Ishikawa (cell line): ENCODE measurements around the gene KCNJ13.

Experiments
- CEBPB ChIP-seq: IDR thresholded peaks from 2 replicates; pipeline ENCODE4 v1.6.1; 2012
- EGR1 ChIP-seq: IDR thresholded peaks from 2 replicates; pipeline ENCODE4 v1.6.1; 2012
- EP300 ChIP-seq: IDR thresholded peaks from 2 replicates; pipeline ENCODE4 v1.6.1; 2012; ENCODE audit warnings: borderline replicate concordance
- RAD21 ChIP-seq: IDR thresholded peaks from 2 replicates; pipeline ENCODE4 v1.6.1; 2012; ENCODE audit warnings: low read depth
- ZBTB7A ChIP-seq: IDR thresholded peaks from 2 replicates; pipeline ENCODE4 v1.6.1; 2012; ENCODE audit warnings: low read depth
- TF ChIP-seq, protein P1 (sequence below): IDR thresholded peaks from 2 replicates; pipeline ENCODE4 v1.6.1; 2012

DNA sequence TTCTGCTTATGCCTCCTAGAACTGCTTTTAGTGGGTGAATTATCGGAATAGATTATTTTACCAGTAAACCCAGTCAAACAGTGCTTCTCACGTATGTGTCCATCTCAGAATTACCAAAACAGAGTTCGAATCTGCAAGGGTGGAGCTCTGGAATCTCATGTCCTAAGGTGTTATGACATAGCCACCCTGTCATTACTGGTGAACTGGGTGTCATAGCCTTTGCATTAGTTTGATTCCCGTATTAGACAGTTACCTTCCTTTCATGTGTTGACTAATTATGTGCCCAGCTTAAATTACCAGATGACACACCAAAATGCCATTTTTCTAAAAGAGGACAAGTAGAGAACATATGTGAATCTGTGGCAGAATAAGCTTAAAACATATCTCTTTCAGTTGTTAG, 15.2 kb upstream of the KCNJ13 start:
- no peak for TF ChIP-seq RAD21
- TF ChIP-seq EP300: no peak
- TF ChIP-seq EGR1: no peak
- TF ChIP-seq, protein P1, sequence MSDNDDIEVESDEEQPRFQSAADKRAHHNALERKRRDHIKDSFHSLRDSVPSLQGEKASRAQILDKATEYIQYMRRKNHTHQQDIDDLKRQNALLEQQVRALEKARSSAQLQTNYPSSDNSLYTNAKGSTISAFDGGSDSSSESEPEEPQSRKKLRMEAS: no peak
- TF ChIP-seq CEBPB: no peak
- TF ChIP-seq ZBTB7A: no peak
